Hepatocyte (in vitro differentiated cells): ENCODE measurements around the gene VPS8. TPM values are rescaled to one million over a fixed set of nuclear protein-coding genes. Genes with fewer than 3 reads are reported as not detected.

ENCODE experiments used
- DNase-seq: peaks from one replicate; pipeline ENCODE4 v3.0.0-alpha.2; 2016; ENCODE audit warnings: low spot score
- H2AFZ ChIP-seq: fragments of 200-600 bp; sonication (generic); 2 replicates; pipeline ENCODE4 v1.6.0; 2016; ENCODE audit warnings: antibody characterized with exemption, mild to moderate bottlenecking
- H3K27ac ChIP-seq: fragments of 200-600 bp; sonication (generic); 2 replicates; pipeline ENCODE4 v1.5.1; 2016; ENCODE audit warnings: mild to moderate bottlenecking
- H3K27me3 ChIP-seq: fragments of 200-600 bp; sonication (generic); 2 replicates; pipeline ENCODE4 v1.6.1; 2016
- H3K36me3 ChIP-seq: fragments of 200-600 bp; sonication (generic); replicated peaks from 2 replicates; pipeline ENCODE4 v1.5.1; 2016; ENCODE audit warnings: low read depth; ENCODE audit not compliant: insufficient read depth
- H3K4me1 ChIP-seq: fragments of 200-600 bp; sonication (generic); 2 replicates; pipeline ENCODE4 v1.5.1; 2016; ENCODE audit warnings: mild to moderate bottlenecking, moderate library complexity; ENCODE audit not compliant: insufficient read depth
- H3K4me2 ChIP-seq: fragments of 200-600 bp; sonication (generic); 2 replicates; pipeline ENCODE4 v1.6.0; 2016
- H3K4me3 ChIP-seq: fragments of 200-600 bp; sonication (generic); 2 replicates; pipeline ENCODE4 v1.5.1; 2016; ENCODE audit warnings: mild to moderate bottlenecking
- H3K79me2 ChIP-seq: fragments of 200-600 bp; sonication (generic); 2 replicates; pipeline ENCODE4 v1.6.0; 2017; ENCODE audit warnings: mild to moderate bottlenecking
- H3K9me2 ChIP-seq: fragments of 200-600 bp; sonication (generic); replicated peaks from 2 replicates; pipeline ENCODE4 v1.6.0; 2017; ENCODE audit warnings: mild to moderate bottlenecking; ENCODE audit not compliant: insufficient read depth
- H3K9me3 ChIP-seq: fragments of 200-600 bp; sonication (generic); 2 replicates; pipeline ENCODE4 v1.5.1; 2016; ENCODE audit warnings: low read depth, mild to moderate bottlenecking
- H4K20me1 ChIP-seq: fragments of 200-600 bp; sonication (generic); 2 replicates; pipeline ENCODE4 v1.6.0; 2016; ENCODE audit warnings: mild to moderate bottlenecking; ENCODE audit not compliant: insufficient read depth, poor library complexity, severe bottlenecking
- EZH2 ChIP-seq: fragments of 200-600 bp; sonication (generic); IDR thresholded peaks from 2 replicates; pipeline ENCODE4 v1.6.1; 2016; ENCODE audit warnings: antibody characterized with exemption, mild to moderate bottlenecking, borderline replicate concordance
- EZH2phosphoT487 ChIP-seq: fragments of 200-600 bp; sonication (generic); IDR thresholded peaks from one replicate; pipeline ENCODE4 v1.6.1; 2018; ENCODE audit warnings: antibody characterized with exemption, mild to moderate bottlenecking, low read depth, moderate library complexity; ENCODE audit not compliant: unreplicated experiment, severe bottlenecking
- WGBS: methylation state at CpG from one replicate; pipeline ENCODE4 v1.1.6; 2016; ENCODE audit warnings: low lambda C conversion rate; ENCODE audit errors: missing lambda C conversion rate; 5-methylcytosine and 5-hydroxymethylcytosine counted together
- polyA plus RNA-seq: library from polyadenylated mRNA; unstranded; fragments of >200 nt; fragmentation: Nextera tagmentation; extraction: Ambion mirVana; gene quantifications from 2 replicates; pipeline ENCODE4 v1.2.1, GENCODE V29; 2016
- total RNA-seq: library from RNA; depleted of rRNA; stranded (reverse); fragments of >200 nt; gene quantifications from 2 replicates; pipeline ENCODE4 v1.2.3, GENCODE V29; 2014
- TF ChIP-seq, protein P1 (sequence below): fragments of 200-600 bp; sonication (generic); IDR thresholded peaks from 2 replicates; pipeline ENCODE4 v1.5.1; 2016; ENCODE audit warnings: antibody characterized with exemption, mild to moderate bottlenecking; ENCODE audit not compliant: poor library complexity

The VPS8 gene
- total and polyA plus RNA-seq, 2 experiments from 2014 or later, result 20.5 to 61.9 TPM

GRCh38 chr3:185089343-185089742 is 277.4 kb downstream of the VPS8 start:
- no peak overlapping the region for H3K4me2 ChIP-seq
- no peaks in the 10 kb centered on the region for H3K36me3 ChIP-seq
- no peak overlapping the region for H2AFZ ChIP-seq
- H3K9me3 ChIP-seq, result no peaks in the 10 kb centered on the region
- H3K4me3 ChIP-seq, result no peak overlapping the region
- H4K20me1 ChIP-seq, result no peaks in the 10 kb centered on the region
- WGBS, result 72% methylated on average over 2 of the region's 2 CpGs
- TF ChIP-seq, protein P1, sequence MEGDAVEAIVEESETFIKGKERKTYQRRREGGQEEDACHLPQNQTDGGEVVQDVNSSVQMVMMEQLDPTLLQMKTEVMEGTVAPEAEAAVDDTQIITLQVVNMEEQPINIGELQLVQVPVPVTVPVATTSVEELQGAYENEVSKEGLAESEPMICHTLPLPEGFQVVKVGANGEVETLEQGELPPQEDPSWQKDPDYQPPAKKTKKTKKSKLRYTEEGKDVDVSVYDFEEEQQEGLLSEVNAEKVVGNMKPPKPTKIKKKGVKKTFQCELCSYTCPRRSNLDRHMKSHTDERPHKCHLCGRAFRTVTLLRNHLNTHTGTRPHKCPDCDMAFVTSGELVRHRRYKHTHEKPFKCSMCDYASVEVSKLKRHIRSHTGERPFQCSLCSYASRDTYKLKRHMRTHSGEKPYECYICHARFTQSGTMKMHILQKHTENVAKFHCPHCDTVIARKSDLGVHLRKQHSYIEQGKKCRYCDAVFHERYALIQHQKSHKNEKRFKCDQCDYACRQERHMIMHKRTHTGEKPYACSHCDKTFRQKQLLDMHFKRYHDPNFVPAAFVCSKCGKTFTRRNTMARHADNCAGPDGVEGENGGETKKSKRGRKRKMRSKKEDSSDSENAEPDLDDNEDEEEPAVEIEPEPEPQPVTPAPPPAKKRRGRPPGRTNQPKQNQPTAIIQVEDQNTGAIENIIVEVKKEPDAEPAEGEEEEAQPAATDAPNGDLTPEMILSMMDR, result no peak
- TF ChIP-seq EZH2 (no peak), EZH2phosphoT487 (no peak)
- no peak for DNase-seq
- H3K79me2 ChIP-seq, result no peaks in the 10 kb centered on the region
- H3K4me1 ChIP-seq, result no peaks in the 10 kb centered on the region
- H3K27ac ChIP-seq, result no peak overlapping the region
- H3K27me3 ChIP-seq, result no peaks in the 10 kb centered on the region
- H3K9me2 ChIP-seq, result no peaks in the 10 kb centered on the region

GRCh38 chr3:185089751-185090150 is 277.8 kb downstream of the VPS8 start:
- Histone ChIP-seq H3K36me3 (no peaks in the 10 kb centered on the region), H3K4me2 (no peak overlapping the region), H3K4me3 (no peak overlapping the region), H3K79me2 (no peaks in the 10 kb centered on the region), H3K27ac (no peak overlapping the region), H3K9me3 (no peaks in the 10 kb centered on the region), H3K4me1 (no peaks in the 10 kb centered on the region), H3K9me2 (no peaks in the 10 kb centered on the region), H2AFZ (no peak overlapping the region), H3K27me3 (no peaks in the 10 kb centered on the region), H4K20me1 (no peaks in the 10 kb centered on the region)
- TF ChIP-seq EZH2, result no peak
- no peak for DNase-seq

- 88% methylated on average over 4 of the region's 4 CpGs for WGBS
These were observed 278.8 kb downstream of the VPS8 start for GRCh38 chr3:185090811-185091210.

GRCh38 chr3:185093116-185093515 is 281.1 kb downstream of the VPS8 start:
- Histone ChIP-seq H3K9me2 (no peaks in the 10 kb centered on the region), H3K4me3 (no peak overlapping the region), H3K79me2 (no peaks in the 10 kb centered on the region), H3K27me3 (no peaks in the 10 kb centered on the region), H3K36me3 (no peaks in the 10 kb centered on the region), H2AFZ (no peak overlapping the region), H3K9me3 (no peaks in the 10 kb centered on the region), H3K27ac (no peak overlapping the region), H3K4me1 (no peaks in the 10 kb centered on the region), H4K20me1 (no peaks in the 10 kb centered on the region), H3K4me2 (no peak overlapping the region)
- TF ChIP-seq, protein P1, result no peak
- no peak for TF ChIP-seq EZH2
- TF ChIP-seq EZH2phosphoT487, result no peak
- DNase-seq, result no peak

More at GRCh38 chr3:185090811-185091210, 278.8 kb downstream of the VPS8 start:
- H3K4me2 ChIP-seq, result no peak overlapping the region
- no peak overlapping the region for H2AFZ ChIP-seq
- H3K9me2 ChIP-seq, result no peaks in the 10 kb centered on the region
- H3K79me2 ChIP-seq, result no peaks in the 10 kb centered on the region
- no peak overlapping the region for H3K27ac ChIP-seq
- H3K4me3 ChIP-seq, result no peak overlapping the region
- no peaks in the 10 kb centered on the region for H4K20me1 ChIP-seq
- no peak for DNase-seq
- H3K4me1 ChIP-seq, result no peaks in the 10 kb centered on the region
- TF ChIP-seq, protein P1, result no peak
- no peak for TF ChIP-seq EZH2phosphoT487
- TF ChIP-seq EZH2, result no peak
- H3K27me3 ChIP-seq, result no peaks in the 10 kb centered on the region
- no peaks in the 10 kb centered on the region for H3K9me3 ChIP-seq
- no peaks in the 10 kb centered on the region for H3K36me3 ChIP-seq
